Lower leg skin (tissue), 4 donors: ENCODE results near the gene GPN2. TPM values are rescaled to one million over a fixed set of nuclear protein-coding genes. Genes with fewer than 3 reads are reported as not detected.

Experiments used
- DNase-seq, 2 donors: peaks; one replicate each; pipeline ENCODE4 v3.0.0-alpha.2; 2019; ENCODE audit warnings: low spot score in 2 of 2
- H3K4me3 ChIP-seq: fragments of 200-600 bp; sonication (generic); 2 replicates; pipeline ENCODE4 v1.5.1; 2017; ENCODE audit warnings: mild to moderate bottlenecking, low read depth; ENCODE audit not compliant: poor library complexity, severe bottlenecking
- POLR2A ChIP-seq, 2 donors: fragments of 450-650 bp; IDR thresholded peaks; one replicate each; pipeline ENCODE4 v1.6.1; 2016 to 2017; ENCODE audit warnings: antibody characterized with exemption in 2 of 2, mild to moderate bottlenecking in 1 of 2, moderate library complexity in 1 of 2
- WGBS, 2 donors: methylation state at CpG; one replicate each; pipeline ENCODE4 v1.1.5; 2018; 5-methylcytosine and 5-hydroxymethylcytosine counted together
- intact Hi-C: fragments of 100-400 bp; cut with DNase I; formaldehyde crosslinking; loops from one replicate; pipeline ENCODE4 v1.15.0; 2023; ENCODE audit warnings: low total_unique reads
- total RNA-seq, 4 donors: library from RNA; depleted of rRNA; stranded (reverse); fragments of >200 nt; gene quantifications; one replicate each; pipeline ENCODE4 v1.1.0, GENCODE V29; 2016
- TF ChIP-seq, protein P1 (sequence below), 3 donors: fragments of 450-650 bp; IDR thresholded peaks; one replicate each; pipeline ENCODE4 v1.5.1; 2016; ENCODE audit warnings: antibody characterized with exemption in 3 of 3, mild to moderate bottlenecking in 3 of 3, moderate library complexity in 2 of 3

GPN2 gene
- 10 to 100 TPM; 12.3 to 24.5 (median 16.4) TPM for total RNA-seq

DNA sequence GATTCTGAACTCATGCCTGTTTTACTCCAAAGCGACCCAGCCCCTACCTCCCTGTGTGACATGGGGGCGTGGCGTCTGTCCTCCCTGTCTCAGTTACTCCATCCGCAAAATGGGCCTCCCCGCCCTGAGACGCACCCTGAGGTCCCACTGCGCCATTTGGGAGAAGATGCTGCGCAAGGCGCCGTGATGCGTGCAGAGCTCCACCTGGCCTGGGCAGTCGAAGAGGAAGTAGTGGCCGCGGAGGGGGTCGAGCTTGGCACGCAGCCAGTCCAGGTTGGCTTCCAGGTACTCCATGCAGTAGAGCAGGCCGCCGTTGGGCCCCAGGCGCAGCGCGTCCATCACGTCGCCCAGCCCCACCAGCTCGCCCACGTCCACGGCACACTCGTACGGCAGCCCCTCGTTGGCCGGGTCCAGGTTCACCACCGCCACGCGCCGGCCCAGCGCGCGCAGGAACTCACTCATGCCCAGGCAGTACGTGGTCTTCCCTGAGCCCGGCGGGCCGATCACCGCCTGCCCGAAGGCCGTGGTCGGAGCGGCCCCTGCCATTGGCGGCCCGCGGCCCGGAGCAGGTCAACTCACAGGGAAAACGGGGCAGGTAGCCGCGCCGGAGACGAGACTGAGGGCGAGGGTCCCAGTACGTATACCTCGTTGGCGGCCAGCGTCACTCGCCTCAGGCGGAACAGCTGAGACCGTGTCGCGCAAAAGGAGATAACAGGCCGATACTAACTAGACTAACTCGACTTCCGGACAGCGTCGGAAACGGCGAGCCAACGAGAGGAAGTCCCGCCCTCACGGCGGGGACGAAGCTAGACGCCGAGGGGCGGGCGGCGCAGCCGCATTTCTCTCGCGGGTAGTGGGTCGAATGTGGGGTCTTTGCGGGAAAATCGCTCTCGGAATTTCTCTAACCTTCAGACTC lies at the start of gene GPN2:
Gene GPN2 (minus strand): TSS at position 733 of the 916 bp plus-strand sequence. CDS start 187 bp downstream, at position 546.
- peak within 1 kb of the TSS; percentile 72 for H3K4me3 ChIP-seq
- TF ChIP-seq, protein P1, sequence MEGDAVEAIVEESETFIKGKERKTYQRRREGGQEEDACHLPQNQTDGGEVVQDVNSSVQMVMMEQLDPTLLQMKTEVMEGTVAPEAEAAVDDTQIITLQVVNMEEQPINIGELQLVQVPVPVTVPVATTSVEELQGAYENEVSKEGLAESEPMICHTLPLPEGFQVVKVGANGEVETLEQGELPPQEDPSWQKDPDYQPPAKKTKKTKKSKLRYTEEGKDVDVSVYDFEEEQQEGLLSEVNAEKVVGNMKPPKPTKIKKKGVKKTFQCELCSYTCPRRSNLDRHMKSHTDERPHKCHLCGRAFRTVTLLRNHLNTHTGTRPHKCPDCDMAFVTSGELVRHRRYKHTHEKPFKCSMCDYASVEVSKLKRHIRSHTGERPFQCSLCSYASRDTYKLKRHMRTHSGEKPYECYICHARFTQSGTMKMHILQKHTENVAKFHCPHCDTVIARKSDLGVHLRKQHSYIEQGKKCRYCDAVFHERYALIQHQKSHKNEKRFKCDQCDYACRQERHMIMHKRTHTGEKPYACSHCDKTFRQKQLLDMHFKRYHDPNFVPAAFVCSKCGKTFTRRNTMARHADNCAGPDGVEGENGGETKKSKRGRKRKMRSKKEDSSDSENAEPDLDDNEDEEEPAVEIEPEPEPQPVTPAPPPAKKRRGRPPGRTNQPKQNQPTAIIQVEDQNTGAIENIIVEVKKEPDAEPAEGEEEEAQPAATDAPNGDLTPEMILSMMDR (IDR thresholded peaks at IDR 0.05): no peak
- TF ChIP-seq POLR2A (IDR thresholded peaks at IDR 0.05): no peak
- peak; percentile 73 to 94 for DNase-seq
- intact Hi-C loops: loop anchor here (5.0 kb wide), 1 partner anchor 93 kb away; no protein-coding TSS in a partner anchor
- 1% methylated on average over 37 to 66 of the region's 89 CpGs for WGBS, 2 donors

DNA sequence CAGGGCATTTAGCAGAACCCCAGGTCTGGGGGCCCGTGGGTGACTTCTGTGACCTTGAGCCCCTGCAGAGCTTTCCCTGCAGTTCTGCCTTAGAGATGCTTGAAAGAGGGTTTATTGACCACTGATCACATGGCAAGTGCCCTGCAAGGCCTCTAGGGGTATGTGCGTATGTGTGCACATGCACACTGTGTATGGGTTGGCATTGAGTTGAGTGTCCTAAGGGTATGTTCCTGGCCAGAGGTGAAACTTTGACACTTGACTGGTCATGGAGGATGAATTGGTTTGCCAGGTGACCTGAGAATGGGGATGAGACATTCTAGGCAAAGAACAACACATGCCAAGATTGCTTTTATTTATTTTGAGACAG lies 48.6 kb upstream of the GPN2 start:
- TF ChIP-seq, protein P1 (IDR thresholded peaks at IDR 0.05): no peak
- DNase-seq: no peak
- 83 to 94% methylated on average over 2 of the region's 2 CpGs for WGBS, 2 donors
- intact Hi-C loops: no loop called here
- no peak overlapping the region for H3K4me3 ChIP-seq

DNA sequence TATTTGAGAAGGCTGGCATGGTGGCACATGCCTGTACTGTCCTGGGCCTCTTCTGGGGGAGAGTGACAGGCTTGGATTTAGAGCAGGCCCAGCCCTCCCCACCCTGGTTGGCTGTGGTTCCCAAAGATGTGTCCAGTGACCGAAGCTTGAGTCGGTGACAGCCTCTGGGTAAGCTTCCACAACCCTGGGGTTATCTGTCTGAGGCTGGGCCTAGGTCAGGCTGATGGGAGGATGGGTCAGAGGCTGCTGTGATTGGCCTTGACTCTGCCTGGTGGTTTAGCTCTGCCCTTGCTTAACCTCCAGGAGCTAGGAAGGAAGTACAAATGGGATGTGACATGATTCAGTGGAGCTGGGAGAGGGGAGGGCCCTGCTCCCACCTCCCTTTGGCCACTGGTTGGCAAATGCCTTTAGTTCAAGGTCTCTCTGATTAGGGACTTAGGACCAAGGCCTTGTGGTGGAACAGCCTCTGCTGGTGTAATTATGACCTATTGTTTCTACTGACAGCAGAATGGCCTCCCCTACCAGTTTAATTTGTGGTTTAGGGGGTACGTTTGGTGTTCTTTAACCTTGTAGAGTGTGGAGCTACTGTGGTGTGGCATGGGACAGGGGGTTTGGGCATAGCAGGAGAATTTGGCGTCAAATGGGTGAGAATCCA lies 48.0 kb upstream of the GPN2 start:
- no peak overlapping the region for H3K4me3 ChIP-seq
- DNase-seq: no peak
- no peak for TF ChIP-seq POLR2A (IDR thresholded peaks at IDR 0.05)
- TF ChIP-seq, protein P1 (IDR thresholded peaks at IDR 0.05): peak in 1 of 3 donors; percentile 43
- intact Hi-C loops: no loop called here
- 92 to 93% methylated on average over 4 of the region's 4 CpGs for WGBS, 2 donors

DNA sequence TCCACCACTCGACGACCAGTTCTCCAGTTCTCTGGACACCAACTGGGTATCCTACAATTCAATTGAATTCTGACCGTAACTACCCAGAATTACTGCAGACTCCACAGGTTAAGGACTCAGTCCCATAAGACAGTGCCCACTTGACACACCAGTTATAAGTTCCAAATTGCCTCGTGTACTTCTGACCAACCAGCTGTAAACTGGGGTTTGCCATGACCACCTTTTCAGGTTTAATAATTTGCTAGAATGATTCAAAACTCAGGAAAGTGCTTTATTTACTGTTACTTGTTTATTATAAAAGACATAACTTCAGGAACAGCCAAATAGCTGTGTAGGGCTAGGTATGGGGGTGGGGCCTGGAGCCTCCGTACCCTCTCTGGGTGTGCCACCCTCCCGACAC lies 46.7 kb upstream of the GPN2 start:
- 85 to 90% methylated on average over 6 of the region's 6 CpGs for WGBS, 2 donors
- H3K4me3 ChIP-seq: no peak overlapping the region
- TF ChIP-seq POLR2A (IDR thresholded peaks at IDR 0.05): no peak
- TF ChIP-seq, protein P1 (IDR thresholded peaks at IDR 0.05): no peak
- intact Hi-C loops: no loop called here
- DNase-seq: no peak

DNA sequence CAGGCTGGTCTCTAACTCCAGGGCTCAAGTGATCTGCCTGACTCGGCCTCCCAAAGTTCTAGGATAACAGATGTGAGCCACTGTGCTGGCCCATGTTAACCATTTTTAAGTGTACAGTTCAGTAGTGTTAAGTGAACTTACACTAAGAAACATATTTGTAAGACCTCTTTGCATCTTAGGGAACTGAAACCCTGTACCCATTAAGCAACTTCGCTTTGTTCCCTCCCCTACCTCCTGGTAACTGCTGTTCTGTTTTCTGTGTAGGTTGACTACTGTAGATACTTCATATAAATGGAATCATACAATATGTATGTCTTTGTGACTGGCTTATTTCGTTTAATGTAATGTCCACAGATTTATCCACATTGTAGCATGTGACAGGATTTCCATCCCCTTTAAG lies 42.4 kb upstream of the GPN2 start:
- WGBS, 2 donors: 72 to 78% methylated on average over 3 of the region's 3 CpGs
- H3K4me3 ChIP-seq: no peak overlapping the region
- DNase-seq: no peak
- intact Hi-C loops: no loop called here
- TF ChIP-seq, protein P1 (IDR thresholded peaks at IDR 0.05): no peak
- no peak for TF ChIP-seq POLR2A (IDR thresholded peaks at IDR 0.05)
